ENCODE measurements around the gene ACAP3. TPM values are rescaled to one million over a fixed set of nuclear protein-coding genes. Genes with fewer than 3 reads are reported as not detected.
A peak's percentile ranks its signal among the peaks of the same experiment; 100 is the strongest.

Gene ACAP3
- total and polyA plus RNA-seq, 2 of the 4 experiments (the other 2 are of a cell fraction): 13.3 to 58.2 TPM

GRCh38 chr1:1281533-1282321 lies 26.0 kb downstream of the ACAP3 start:
- Histone ChIP-seq H3K4me2 (ENCODE audit: low read depth, low read length) (no peak overlapping the region), H2AK5ac (ENCODE audit: low read depth, low read length) (peak overlapping the region; percentile 39; the same call in 1 of the 2 replicates), H3K18ac (ENCODE audit: low read depth, low read length) (no peak overlapping the region), H3K9me3 (ENCODE audit: control insufficient read depth, insufficient read depth, low read length) (no peaks in the 10 kb centered on the region), H3K27me3 (ENCODE audit: control insufficient read depth, insufficient read depth, low read length) (no peaks in the 10 kb centered on the region), H2BK15ac (ENCODE audit: low read depth, low read length) (no peak overlapping the region), H2BK120ac (ENCODE audit: low read depth, low read length) (no peak overlapping the region), H2AK9ac (replicated peaks; ENCODE audit: low read depth, low read length, poor library complexity) (peak overlapping the region; percentile 42), H3K23ac (ENCODE audit: low read depth, low read length) (no peak overlapping the region), H3K79me1 (ENCODE audit: low read depth in 1 of 2, low read length in 2 of 2) (no peaks in the 10 kb centered on the region), H3K4me1 (ENCODE audit: control insufficient read depth, insufficient read depth, low read length) (peaks cover 6% of the 10 kb centered on the region; the same call in 1 of the 2 replicates), H4K5ac (ENCODE audit: low read depth, low read length) (no peak overlapping the region), H4K20me1 (ENCODE audit: insufficient read depth, low read length) (no peaks in the 10 kb centered on the region), H4K91ac (ENCODE audit: insufficient read depth, low read depth, low read length) (no peak overlapping the region), H2BK5ac (ENCODE audit: low read depth, low read length, poor library complexity, severe bottlenecking) (peak overlapping the region; percentile 7), H3K9me1 (ENCODE audit: insufficient read depth, low read length) (peaks cover 4% of the 10 kb centered on the region; the same call in 1 of the 2 replicates), H3K4ac (ENCODE audit: low read depth, low read length) (no peak overlapping the region), H3K27ac (ENCODE audit: insufficient read depth, low read length) (no peak overlapping the region), H4K8ac (ENCODE audit: low read depth in 2 of 2, low read length in 2 of 2) (no peak overlapping the region), H3K4me3 (ENCODE audit: insufficient read depth, low read depth, low read length) (no peak overlapping the region), H3K56ac (ENCODE audit: extremely low read depth, insufficient read depth, low read length) (no peak overlapping the region), H2AFZ (replicated peaks; ENCODE audit: low read length, poor library complexity) (peak overlapping the region; percentile 35), H3K14ac (replicated peaks; ENCODE audit: low read depth, low read length) (no peak overlapping the region), H3K9ac (ENCODE audit: low read depth, low read length) (no peak overlapping the region), H3K36me3 (ENCODE audit: control insufficient read depth, insufficient read depth, low read length) (no peaks in the 10 kb centered on the region), H2BK20ac (ENCODE audit: low read depth, low read length) (no peak overlapping the region)
- intact Hi-C loops (cut with micrococcal nuclease): no loop called here
- in situ Hi-C loops (cut with MboI; ENCODE audit: low sequenced_read_pairs): no loop called here
- DNase-seq (peak; percentile 81), ATAC-seq (ENCODE audit: low read depth) (peak; percentile 56)
- ChIA-PET POLR2A (ENCODE audit: unreplicated experiment) (interaction anchor here (1.0 kb wide), 1 partner anchor 8 kb away, joined by 3 read pairs; the partner anchor contains the start of gene UBE2J2), CTCF (interaction anchor here (0.9 kb wide), 1 partner anchor 9 kb away, joined by 3 read pairs; no protein-coding TSS in a partner anchor)
- 66% methylated on average over 13 of the region's 26 CpGs; no CpG with 5 or more reads in 1 of the 2 experiments for WGBS, 2 experiments (ENCODE audit: extremely low coverage in 2 of 2, insufficient read length in 1 of 2)
- TF ChIP-seq CEBPB (IDR thresholded peaks at IDR 0.05; ENCODE audit: low read depth, low read length): peak; percentile 43
- no peak for TF ChIP-seq RAD21 (IDR thresholded peaks at IDR 0.05; ENCODE audit: low read length)
- no peak for TF ChIP-seq MXI1 (IDR thresholded peaks at IDR 0.05; ENCODE audit: borderline replicate concordance, low read depth, low read length)
- peak; percentile 49 for TF ChIP-seq FOS (IDR thresholded peaks at IDR 0.05; ENCODE audit: low read depth, low read length)
- TF ChIP-seq MAFK (IDR thresholded peaks at IDR 0.05; ENCODE audit: low read depth, low read length): no peak
- TF ChIP-seq CTCF (conservative IDR thresholded peaks at IDR 0.05; ENCODE audit: low read depth, low read length): no peak
- TF ChIP-seq POLR2A (IDR thresholded peaks at IDR 0.05; ENCODE audit: low read depth, low read length): no peak
- TF ChIP-seq MAZ (IDR thresholded peaks at IDR 0.05; ENCODE audit: borderline replicate concordance, low read depth, low read length): 0 out of 2 replicates have a peak, but pooled peaks have one; percentile 9
- no peak for TF ChIP-seq RCOR1 (IDR thresholded peaks at IDR 0.05; ENCODE audit: insufficient replicate concordance, low read length)
- BruUV-seq (replicated peaks): no TSS peak
- dilution Hi-C loops (cut with HindIII; ENCODE audit: low sequenced_read_pairs, unreplicated experiment): no loop called here
